K562 (cell line): ENCODE results near the gene MADCAM1. TPM values are rescaled to one million over a fixed set of nuclear protein-coding genes. Genes with fewer than 3 reads are reported as not detected.
A peak's percentile ranks its signal among the peaks of the same experiment; 100 is the strongest.

ENCODE experiments used
- ATF1 ChIP-seq, 2 experiments: fragments of 450-650 bp in 1 of 2; IDR thresholded peaks; 2 replicates each; pipeline ENCODE4 v1.6.1; 2016; ENCODE audit warnings: missing compliant biosample characterization in 1 of 2, missing genetic modification characterization in 1 of 2
- BRD4 ChIP-seq: fragments of 200-600 bp; sonication (generic); IDR thresholded peaks from 2 replicates; pipeline ENCODE4 v1.6.1; 2017; ENCODE audit warnings: inconsistent platforms
- C11orf30 ChIP-seq: fragments of 450-650 bp; IDR thresholded peaks from 2 replicates; pipeline ENCODE4 v1.6.1; 2016; ENCODE audit warnings: low read depth, mild to moderate bottlenecking
- CBX8 ChIP-seq: fragments of 200-600 bp; sonication (generic); IDR thresholded peaks from 2 replicates; pipeline ENCODE4 v1.6.1; 2012; ENCODE audit warnings: borderline replicate concordance, mixed run types, low read depth, mild to moderate bottlenecking, moderate library complexity, mixed read lengths, low read length, control low read depth, inconsistent platforms; ENCODE audit not compliant: poor library complexity, severe bottlenecking; ENCODE audit errors: extremely low read depth
- CREM ChIP-seq: IDR thresholded peaks from 2 replicates; pipeline ENCODE4 v1.6.1; 2014; ENCODE audit warnings: antibody characterized with exemption, low read depth
- CSDE1 ChIP-seq, 2 experiments: fragments of 450-650 bp; IDR thresholded peaks; 2 replicates each; pipeline ENCODE4 v1.6.1; 2016; ENCODE audit warnings: mild to moderate bottlenecking in 1 of 2
- EP400 ChIP-seq: fragments of 450-650 bp; IDR thresholded peaks from 2 replicates; pipeline ENCODE4 v1.6.1; 2017; ENCODE audit warnings: antibody characterized with exemption, mild to moderate bottlenecking, moderate library complexity
- HDAC8 ChIP-seq: fragments of 450-650 bp; IDR thresholded peaks from 2 replicates; pipeline ENCODE4 v1.6.1; 2016; ENCODE audit warnings: mild to moderate bottlenecking, missing genetic modification characterization, moderate library complexity, missing compliant biosample characterization
- HNRNPL ChIP-seq: fragments of 200-400 bp; formaldehyde crosslinking; IDR thresholded peaks from 2 replicates; pipeline ENCODE4 v1.6.1; 2017; ENCODE audit warnings: low read depth, mild to moderate bottlenecking, low read length
- NR2C1 ChIP-seq, 2 experiments: fragments of 450-650 bp; IDR thresholded peaks; 2 replicates each; pipeline ENCODE4 v1.6.1; 2017; ENCODE audit warnings: mild to moderate bottlenecking in 2 of 2, antibody characterized with exemption in 1 of 2, inconsistent platforms in 1 of 2, missing compliant biosample characterization in 1 of 2, missing genetic modification characterization in 1 of 2
- PCBP1 ChIP-seq: fragments of 200-400 bp; formaldehyde crosslinking; IDR thresholded peaks from 2 replicates; pipeline ENCODE4 v1.6.1; 2018; ENCODE audit warnings: mild to moderate bottlenecking, low read depth, low read length; ENCODE audit not compliant: poor library complexity, severe bottlenecking
- RBM17 ChIP-seq: fragments of 200-400 bp; formaldehyde crosslinking; IDR thresholded peaks from 2 replicates; pipeline ENCODE4 v1.6.1; 2017; ENCODE audit warnings: low read depth, mild to moderate bottlenecking, low read length, borderline replicate concordance
- SNRNP70 ChIP-seq: fragments of 200-400 bp; formaldehyde crosslinking; optimal IDR thresholded peaks from 2 replicates; pipeline ENCODE3; 2017; ENCODE audit warnings: low read depth, low read length
- SP1 ChIP-seq: sonication (generic); formaldehyde crosslinking; IDR thresholded peaks from 2 replicates; pipeline ENCODE4 v1.8.1; 2022; ENCODE audit warnings: mild to moderate bottlenecking, missing genetic modification reagents
- SRF ChIP-seq, 2 experiments: fragments of 250-450, 450-650 bp in 1 of 2; sonication (Bioruptor Pico) in 1 of 2; sonication (generic) in 1 of 2; formaldehyde crosslinking; IDR thresholded peaks; 2 replicates each; pipeline versions ENCODE4 v1.5.0 to v1.5.1; 2020 to 2022; ENCODE audit warnings: mild to moderate bottlenecking in 1 of 2, missing genetic modification reagents in 1 of 2
- ZBTB7A ChIP-seq: IDR thresholded peaks from 2 replicates; pipeline ENCODE4 v1.6.1; 2011; ENCODE audit warnings: low read depth, mild to moderate bottlenecking, low read length, moderate library complexity, borderline replicate concordance; ENCODE audit not compliant: control insufficient read depth
- ZFP36 ChIP-seq: fragments of 150-350 bp; IDR thresholded peaks from 2 replicates; pipeline ENCODE4 v1.6.1; 2018; ENCODE audit warnings: low read length, low read depth; ENCODE audit not compliant: partially characterized antibody
- polyA plus RNA-seq, 8 experiments: library from polyadenylated mRNA; depleted of rRNA in 4 of 8; stranded (reverse) in 5 of 8; unstranded in 3 of 8; fragments of >200 nt; fragmentation: Nextera tagmentation in 2 of 8; fragmentation: Illumina TruSeq in 1 of 8; extraction: Ambion mirVana in 2 of 8; extraction: Trizol in 1 of 8; gene quantifications; 2 replicates each; pipeline versions ENCODE4 v1.2.1 to v1.2.3, GENCODE V29; 2011 to 2014; ENCODE audit warnings: inconsistent platforms in 1 of 8, missing spikeins in 1 of 8
- total RNA-seq, 7 experiments: library from RNA; depleted of rRNA in 6 of 7; stranded (reverse); fragments of >200 nt in 6 of 7; fragmentation: Illumina TruSeq in 2 of 7; extraction: Trizol in 2 of 7; gene quantifications; 2 replicates each; pipeline versions ENCODE4 v1.2.1 to v1.2.3, GENCODE V29; 2011 to 2021; ENCODE audit warnings: low replicate concordance in 1 of 7
- TF ChIP-seq, protein P1 (sequence below): sonication (generic); formaldehyde crosslinking; IDR thresholded peaks from 2 replicates; pipeline ENCODE4 v1.8.1; 2022; ENCODE audit warnings: missing genetic modification reagents
- TF ChIP-seq, protein P2 (sequence below): fragments of 250-450 bp; sonication (Bioruptor Pico); IDR thresholded peaks from 2 replicates; pipeline ENCODE4 v1.8.0; 2021; ENCODE audit warnings: moderate library complexity, mild to moderate bottlenecking, inconsistent platforms
- TF ChIP-seq, protein P3 (sequence below): fragments of 450-650 bp; formaldehyde crosslinking; IDR thresholded peaks from 2 replicates; pipeline ENCODE4 v1.4.0; 2020; ENCODE audit warnings: mild to moderate bottlenecking, moderate library complexity
- TF ChIP-seq, protein P4 (sequence below): fragments of 450-650 bp; IDR thresholded peaks from 2 replicates; pipeline ENCODE4 v1.6.1; 2016; ENCODE audit warnings: low read depth, mild to moderate bottlenecking, moderate library complexity
- TF ChIP-seq, protein P5 (sequence below): sonication (generic); formaldehyde crosslinking; IDR thresholded peaks from 2 replicates; pipeline ENCODE4 v1.8.0; 2022; ENCODE audit warnings: mild to moderate bottlenecking, missing genetic modification reagents

MADCAM1 gene
- total and polyA plus RNA-seq, 9 of the 15 experiments (the other 6 are each of a cell fraction or from before 2014, with no cell fraction given): 0.09 to 0.36 (median 0.09) TPM; not detected in 6

DNA sequence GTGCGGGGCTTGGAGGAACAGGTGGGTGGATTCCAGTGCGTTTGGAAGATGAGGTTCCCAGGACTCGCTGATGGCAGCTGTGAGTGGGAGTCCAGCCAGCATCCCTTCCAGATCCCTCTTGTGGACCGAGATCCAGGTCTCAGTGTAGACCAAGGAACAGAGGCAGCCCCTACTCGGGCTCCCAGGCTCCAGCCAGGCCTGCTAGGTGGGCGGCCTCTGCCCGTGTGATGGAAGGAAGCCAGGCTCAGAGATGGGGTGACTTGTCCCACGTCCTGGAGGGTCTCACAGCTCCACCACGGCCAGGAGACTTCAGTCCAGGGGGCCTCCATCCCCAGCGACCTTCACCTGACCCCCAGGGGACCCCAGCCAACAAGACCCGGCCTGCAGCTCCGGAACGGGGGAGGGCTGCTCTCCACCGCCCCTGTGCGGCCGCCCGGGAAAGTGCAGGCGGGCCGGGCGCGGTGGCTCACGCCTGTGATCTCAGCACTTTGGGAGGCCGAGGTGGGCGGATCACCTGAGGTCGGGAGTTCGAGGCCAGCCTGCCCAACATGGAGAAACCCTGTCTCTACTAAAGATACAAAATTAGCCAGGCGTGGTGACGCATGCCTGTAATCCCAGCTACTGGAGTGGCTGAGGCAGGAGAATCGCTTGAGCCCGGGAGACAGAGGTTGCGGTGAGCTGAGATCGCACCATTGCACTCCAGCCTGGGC, 729 bp upstream of the MADCAM1 start (continued):
- TF ChIP-seq, protein P1, sequence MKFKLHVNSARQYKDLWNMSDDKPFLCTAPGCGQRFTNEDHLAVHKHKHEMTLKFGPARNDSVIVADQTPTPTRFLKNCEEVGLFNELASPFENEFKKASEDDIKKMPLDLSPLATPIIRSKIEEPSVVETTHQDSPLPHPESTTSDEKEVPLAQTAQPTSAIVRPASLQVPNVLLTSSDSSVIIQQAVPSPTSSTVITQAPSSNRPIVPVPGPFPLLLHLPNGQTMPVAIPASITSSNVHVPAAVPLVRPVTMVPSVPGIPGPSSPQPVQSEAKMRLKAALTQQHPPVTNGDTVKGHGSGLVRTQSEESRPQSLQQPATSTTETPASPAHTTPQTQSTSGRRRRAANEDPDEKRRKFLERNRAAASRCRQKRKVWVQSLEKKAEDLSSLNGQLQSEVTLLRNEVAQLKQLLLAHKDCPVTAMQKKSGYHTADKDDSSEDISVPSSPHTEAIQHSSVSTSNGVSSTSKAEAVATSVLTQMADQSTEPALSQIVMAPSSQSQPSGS (CRISPR knock-in tag): no peak
- TF ChIP-seq, protein P2, sequence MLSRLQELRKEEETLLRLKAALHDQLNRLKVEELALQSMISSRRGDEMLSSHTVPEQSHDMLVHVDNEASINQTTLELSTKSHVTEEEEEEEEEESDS (CRISPR knock-in tag): no peak
- TF ChIP-seq PCBP1 (no peak), ZFP36 (no peak), ATF1 (CRISPR knock-in tag; IDR thresholded peaks at IDR 0.05) (no peak), ATF1 (tag; IDR thresholded peaks at IDR 0.05) (peak; percentile 30; the same call in 1 of the 2 replicates), NR2C1 (IDR thresholded peaks at IDR 0.05) (no peak; the same call in 1 of the 2 replicates), NR2C1 (tag; IDR thresholded peaks at IDR 0.05) (no peak), SNRNP70 (no peak), RBM17 (no peak), CREM (no peak), ZBTB7A (peak; percentile 96), SP1 (peak; percentile 36; the same call in 1 of the 2 replicates), C11orf30 (no peak), HNRNPL (no peak), SRF (CRISPR knock-in tag; IDR thresholded peaks at IDR 0.05) (no peak), CBX8 (no peak), BRD4 (no peak), EP400 (no peak), HDAC8 (tag) (no peak), CSDE1 (IDR thresholded peaks at IDR 0.05) (no peak)
- TF ChIP-seq, protein P3, sequence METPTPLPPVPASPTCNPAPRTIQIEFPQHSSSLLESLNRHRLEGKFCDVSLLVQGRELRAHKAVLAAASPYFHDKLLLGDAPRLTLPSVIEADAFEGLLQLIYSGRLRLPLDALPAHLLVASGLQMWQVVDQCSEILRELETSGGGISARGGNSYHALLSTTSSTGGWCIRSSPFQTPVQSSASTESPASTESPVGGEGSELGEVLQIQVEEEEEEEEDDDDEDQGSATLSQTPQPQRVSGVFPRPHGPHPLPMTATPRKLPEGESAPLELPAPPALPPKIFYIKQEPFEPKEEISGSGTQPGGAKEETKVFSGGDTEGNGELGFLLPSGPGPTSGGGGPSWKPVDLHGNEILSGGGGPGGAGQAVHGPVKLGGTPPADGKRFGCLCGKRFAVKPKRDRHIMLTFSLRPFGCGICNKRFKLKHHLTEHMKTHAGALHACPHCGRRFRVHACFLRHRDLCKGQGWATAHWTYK (CRISPR knock-in tag): no peak
- TF ChIP-seq, protein P4, sequence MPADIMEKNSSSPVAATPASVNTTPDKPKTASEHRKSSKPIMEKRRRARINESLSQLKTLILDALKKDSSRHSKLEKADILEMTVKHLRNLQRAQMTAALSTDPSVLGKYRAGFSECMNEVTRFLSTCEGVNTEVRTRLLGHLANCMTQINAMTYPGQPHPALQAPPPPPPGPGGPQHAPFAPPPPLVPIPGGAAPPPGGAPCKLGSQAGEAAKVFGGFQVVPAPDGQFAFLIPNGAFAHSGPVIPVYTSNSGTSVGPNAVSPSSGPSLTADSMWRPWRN: no peak
- TF ChIP-seq, protein P5, sequence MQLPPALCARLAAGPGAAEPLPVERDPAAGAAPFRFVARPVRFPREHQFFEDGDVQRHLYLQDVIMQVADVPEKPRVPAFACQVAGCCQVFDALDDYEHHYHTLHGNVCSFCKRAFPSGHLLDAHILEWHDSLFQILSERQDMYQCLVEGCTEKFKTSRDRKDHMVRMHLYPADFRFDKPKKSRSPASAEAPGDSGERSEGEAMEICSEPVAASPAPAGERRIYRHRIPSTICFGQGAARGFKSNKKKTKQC (CRISPR knock-in tag): no peak
